ENCODE data around the gene CTBP1.

GRCh38 chr4:1196421-1197183 lies 52.3 kb downstream of the CTBP1 start:
- TF ChIP-seq POLR2AphosphoS5 (IDR thresholded peaks at IDR 0.05; ENCODE audit: control insufficient read depth, insufficient read depth, low read depth, low read length) (no peak), LEF1 (IDR thresholded peaks at IDR 0.05) (no peak), ZNF253 (CRISPR knock-in tag; conservative IDR thresholded peaks at IDR 0.05) (no peak), HCFC1 (IDR thresholded peaks at IDR 0.05; ENCODE audit: low read depth, low read length) (no peak), TAF7 (tag; IDR thresholded peaks at IDR 0.05) (no peak), CEBPZ (IDR thresholded peaks at IDR 0.05; ENCODE audit: borderline replicate concordance, low read depth, low read length) (no peak), POLR2A (conservative IDR thresholded peaks at IDR 0.05) (no peak), JUN (IDR thresholded peaks at IDR 0.05; ENCODE audit: borderline replicate concordance, low read depth, low read length) (no peak), JUN (CRISPR knock-in tag; IDR thresholded peaks at IDR 0.05; ENCODE audit: borderline replicate concordance) (no peak), FOSL1 (tag; conservative IDR thresholded peaks at IDR 0.05) (no peak), TCF7L2 (IDR thresholded peaks at IDR 0.05; ENCODE audit: low read depth, low read length) (no peak)

All from K562 (cell line).